Neutrophil (primary cell): ENCODE measurements around the gene SH3TC2.

Experiments used
- H3K27ac ChIP-seq: fragments of 200-600 bp; sonication (generic); 2 replicates; pipeline ENCODE4 v1.5.1; 2016; ENCODE audit warnings: mild to moderate bottlenecking, moderate library complexity
- H3K27me3 ChIP-seq: fragments of 200-600 bp; sonication (generic); 2 replicates; pipeline ENCODE4 v1.6.0; 2016; ENCODE audit warnings: mild to moderate bottlenecking
- H3K36me3 ChIP-seq: fragments of 200-600 bp; sonication (generic); 2 replicates; pipeline ENCODE4 v1.5.1; 2017
- H3K4me1 ChIP-seq, 2 experiments: fragments of 200-600 bp in 1 of 2; sonication (generic) in 1 of 2; 1 replicate in 1 of 2; 2 replicates in 1 of 2; pipeline versions ENCODE4 v1.5.1 to v1.6.1; 2013 to 2016; ENCODE audit warnings: low read depth in 1 of 2, low read length in 1 of 2, mild to moderate bottlenecking in 1 of 2, moderate library complexity in 1 of 2; ENCODE audit not compliant: control insufficient read depth in 1 of 2, insufficient read depth in 1 of 2
- H3K4me3 ChIP-seq, 2 experiments: fragments of 200-600 bp in 1 of 2; sonication (generic) in 1 of 2; 1 replicate in 1 of 2; 2 replicates in 1 of 2; pipeline ENCODE4 v1.5.1; 2013 to 2016; ENCODE audit warnings: low read depth in 1 of 2, low read length in 1 of 2, mild to moderate bottlenecking in 1 of 2, moderate library complexity in 1 of 2
- H3K9me3 ChIP-seq: fragments of 200-600 bp; sonication (generic); 2 replicates; pipeline ENCODE4 v1.5.1; 2016
- CTCF ChIP-seq: fragments of 200-600 bp; sonication (generic); IDR thresholded peaks from 2 replicates; pipeline ENCODE4 v1.5.1; 2016; ENCODE audit warnings: antibody characterized with exemption

The SH3TC2 gene

GRCh38 chr5:149071756-149072155 is 8.9 kb upstream of the SH3TC2 start:
- Histone ChIP-seq H3K4me1 (no peaks in the 10 kb centered on the region), H3K27me3 (no peaks in the 10 kb centered on the region), H3K36me3 (no peaks in the 10 kb centered on the region), H3K27ac (no peak overlapping the region), H3K4me3 (no peak overlapping the region), H3K9me3 (no peaks in the 10 kb centered on the region)
- no peak for TF ChIP-seq CTCF

- Histone ChIP-seq H3K4me1 (no peaks in the 10 kb centered on the region), H3K27ac (no peak overlapping the region), H3K36me3 (no peaks in the 10 kb centered on the region), H3K4me3 (no peak overlapping the region), H3K9me3 (no peaks in the 10 kb centered on the region), H3K27me3 (no peaks in the 10 kb centered on the region)
- TF ChIP-seq CTCF = no peak
Measured at GRCh38 chr5:149071216-149071615, 8.4 kb upstream of the SH3TC2 start.

GRCh38 chr5:149069711-149070110 is 6.8 kb upstream of the SH3TC2 start:
- no peak for TF ChIP-seq CTCF
- no peak overlapping the region for H3K4me3 ChIP-seq

GRCh38 chr5:149063896-149064478 is 1.1 kb upstream of the SH3TC2 start:
- no peaks in the 10 kb centered on the region for H3K36me3 ChIP-seq
- no peaks in the 10 kb centered on the region for H3K27me3 ChIP-seq
- H3K4me3 ChIP-seq = no peak overlapping the region
- TF ChIP-seq CTCF = no peak
- H3K4me1 ChIP-seq = no peaks in the 10 kb centered on the region
- no peaks in the 10 kb centered on the region for H3K9me3 ChIP-seq
- H3K27ac ChIP-seq = no peak overlapping the region

More at GRCh38 chr5:149069711-149070110, 6.8 kb upstream of the SH3TC2 start:
- no peak overlapping the region for H3K27ac ChIP-seq
- no peaks in the 10 kb centered on the region for H3K27me3 ChIP-seq
- no peaks in the 10 kb centered on the region for H3K9me3 ChIP-seq
- no peaks in the 10 kb centered on the region for H3K36me3 ChIP-seq
- no peaks in the 10 kb centered on the region for H3K4me1 ChIP-seq

GRCh38 chr5:149062371-149063016 is 368 bp downstream of the SH3TC2 start:
- Histone ChIP-seq H3K27ac (no peak overlapping the region), H3K9me3 (no peaks in the 10 kb centered on the region), H3K27me3 (no peaks in the 10 kb centered on the region), H3K36me3 (no peaks in the 10 kb centered on the region), H3K4me3 (no peak overlapping the region), H3K4me1 (no peaks in the 10 kb centered on the region)
- TF ChIP-seq CTCF = no peak
